Stomach (tissue), 4 donors: Measurements from ENCODE around the gene SH3TC1.

Source experiments
- EP300 ChIP-seq: sonication (generic); formaldehyde crosslinking; IDR thresholded peaks from one replicate; pipeline ENCODE4 v1.6.1; 2017; ENCODE audit warnings: antibody characterized with exemption
- POLR2A ChIP-seq, 4 donors: fragments of 450-650 bp; IDR thresholded peaks; one replicate each; pipeline ENCODE4 v1.6.1; 2016; ENCODE audit warnings: antibody characterized with exemption in 4 of 4, control low read depth in 2 of 4, mild to moderate bottlenecking in 1 of 4, moderate library complexity in 1 of 4
- POLR2AphosphoS5 ChIP-seq, 3 donors: sonication (generic); formaldehyde crosslinking; IDR thresholded peaks; one replicate each; pipeline ENCODE4 v1.6.1; 2016; ENCODE audit warnings: antibody characterized with exemption in 3 of 3
- TF ChIP-seq, protein P1 (sequence below), 7 experiments: fragments of 450-650 bp in 4 of 7; fragments of 200-600 bp in 3 of 7; sonication (generic) in 3 of 7; IDR thresholded peaks; one replicate each; pipeline ENCODE4 v1.5.1; 2016 to 2019; ENCODE audit warnings: antibody characterized with exemption in 7 of 7, control low read depth in 2 of 7, mild to moderate bottlenecking in 1 of 7

DNA sequence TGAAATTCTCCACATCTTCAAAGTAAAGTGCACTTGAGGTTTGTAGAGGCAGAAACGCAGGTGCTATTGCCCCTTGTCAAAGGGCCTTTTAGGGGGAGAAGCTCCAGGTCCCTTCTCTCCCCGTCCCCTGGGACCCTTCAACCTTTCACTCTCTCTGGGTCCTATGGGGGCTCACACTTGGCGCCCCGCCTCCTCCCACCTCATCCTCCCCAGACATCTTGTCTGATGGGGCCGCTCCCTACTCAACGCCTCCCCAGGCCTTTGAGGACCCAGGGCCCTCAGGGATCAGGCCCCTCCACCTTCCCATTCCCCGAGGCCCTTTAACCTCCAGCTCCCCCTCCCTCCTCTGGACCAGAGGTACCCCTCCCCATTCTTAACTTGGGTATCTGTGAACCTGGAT lies 69.1 kb downstream of the SH3TC1 start:
- TF ChIP-seq POLR2A (IDR thresholded peaks at IDR 0.05) (no peak), POLR2AphosphoS5 (IDR thresholded peaks at IDR 0.05) (no peak), EP300 (no peak)
- TF ChIP-seq, protein P1, sequence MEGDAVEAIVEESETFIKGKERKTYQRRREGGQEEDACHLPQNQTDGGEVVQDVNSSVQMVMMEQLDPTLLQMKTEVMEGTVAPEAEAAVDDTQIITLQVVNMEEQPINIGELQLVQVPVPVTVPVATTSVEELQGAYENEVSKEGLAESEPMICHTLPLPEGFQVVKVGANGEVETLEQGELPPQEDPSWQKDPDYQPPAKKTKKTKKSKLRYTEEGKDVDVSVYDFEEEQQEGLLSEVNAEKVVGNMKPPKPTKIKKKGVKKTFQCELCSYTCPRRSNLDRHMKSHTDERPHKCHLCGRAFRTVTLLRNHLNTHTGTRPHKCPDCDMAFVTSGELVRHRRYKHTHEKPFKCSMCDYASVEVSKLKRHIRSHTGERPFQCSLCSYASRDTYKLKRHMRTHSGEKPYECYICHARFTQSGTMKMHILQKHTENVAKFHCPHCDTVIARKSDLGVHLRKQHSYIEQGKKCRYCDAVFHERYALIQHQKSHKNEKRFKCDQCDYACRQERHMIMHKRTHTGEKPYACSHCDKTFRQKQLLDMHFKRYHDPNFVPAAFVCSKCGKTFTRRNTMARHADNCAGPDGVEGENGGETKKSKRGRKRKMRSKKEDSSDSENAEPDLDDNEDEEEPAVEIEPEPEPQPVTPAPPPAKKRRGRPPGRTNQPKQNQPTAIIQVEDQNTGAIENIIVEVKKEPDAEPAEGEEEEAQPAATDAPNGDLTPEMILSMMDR (IDR thresholded peaks at IDR 0.05) = no peak
